ENCODE results near the gene NBAS.

Gene NBAS

GRCh38 chr2:15365411-15365810 is 195.7 kb downstream of the NBAS start:
- H2AFZ ChIP-seq (ENCODE audit: low read depth, low read length, severe bottlenecking): no peak overlapping the region
- no peaks in the 10 kb centered on the region for H3K27me3 ChIP-seq (ENCODE audit: low read length)
- H3K9me2 ChIP-seq (replicated peaks; ENCODE audit: insufficient read depth, low read length): no peaks in the 10 kb centered on the region
- TF ChIP-seq EZH2phosphoT487 (conservative IDR thresholded peaks at IDR 0.05; ENCODE audit: low read length) (no peak), CTCF (IDR thresholded peaks at IDR 0.05; ENCODE audit: insufficient read depth, low read length, poor library complexity, severe bottlenecking) (no peak)
- H3K79me2 ChIP-seq (ENCODE audit: insufficient read depth, low read length): no peaks in the 10 kb centered on the region
- H3F3A ChIP-seq (ENCODE audit: insufficient read depth): no peaks in the 10 kb centered on the region
- H3K4me2 ChIP-seq (ENCODE audit: low read depth, low read length, poor library complexity, severe bottlenecking): no peak overlapping the region
- no peaks in the 10 kb centered on the region for H4K20me1 ChIP-seq (ENCODE audit: low read depth, low read length)
- H3K27ac ChIP-seq (ENCODE audit: low read depth, low read length): no peak overlapping the region
- no peak overlapping the region for H3K4me3 ChIP-seq (ENCODE audit: insufficient read depth, low read length, poor library complexity, severe bottlenecking)
- no peak overlapping the region for H3K9ac ChIP-seq (ENCODE audit: low read length)
- H3K36me3 ChIP-seq (ENCODE audit: low read length): no peaks in the 10 kb centered on the region
- no peaks in the 10 kb centered on the region for H3K9me3 ChIP-seq (ENCODE audit: insufficient read depth, low read length)

- Histone ChIP-seq H3K27me3 (ENCODE audit: low read length) (no peaks in the 10 kb centered on the region), H2AFZ (ENCODE audit: low read depth, low read length, severe bottlenecking) (no peak overlapping the region), H3K27ac (ENCODE audit: low read depth, low read length) (no peak overlapping the region), H3K9ac (ENCODE audit: low read length) (no peak overlapping the region), H3K9me3 (ENCODE audit: insufficient read depth, low read length) (no peaks in the 10 kb centered on the region), H3K79me2 (ENCODE audit: insufficient read depth, low read length) (no peaks in the 10 kb centered on the region), H3K4me3 (ENCODE audit: insufficient read depth, low read length, poor library complexity, severe bottlenecking) (no peak overlapping the region), H4K20me1 (ENCODE audit: low read depth, low read length) (no peaks in the 10 kb centered on the region), H3K9me2 (replicated peaks; ENCODE audit: insufficient read depth, low read length) (no peaks in the 10 kb centered on the region), H3K36me3 (ENCODE audit: low read length) (no peaks in the 10 kb centered on the region), H3F3A (ENCODE audit: insufficient read depth) (no peaks in the 10 kb centered on the region), H3K4me2 (ENCODE audit: low read depth, low read length, poor library complexity, severe bottlenecking) (no peak overlapping the region)
- no peak for TF ChIP-seq CTCF (IDR thresholded peaks at IDR 0.05; ENCODE audit: insufficient read depth, low read length, poor library complexity, severe bottlenecking)
- TF ChIP-seq EZH2phosphoT487 (conservative IDR thresholded peaks at IDR 0.05; ENCODE audit: low read length): no peak
These were observed 196.6 kb downstream of the NBAS start for GRCh38 chr2:15364561-15364960.

- no peak for TF ChIP-seq EZH2phosphoT487 (conservative IDR thresholded peaks at IDR 0.05; ENCODE audit: low read length)
- TF ChIP-seq CTCF (IDR thresholded peaks at IDR 0.05; ENCODE audit: insufficient read depth, low read length, poor library complexity, severe bottlenecking): no peak
- Histone ChIP-seq H3K79me2 (ENCODE audit: insufficient read depth, low read length) (no peaks in the 10 kb centered on the region), H3K36me3 (ENCODE audit: low read length) (no peaks in the 10 kb centered on the region)
These were observed 197.4 kb downstream of the NBAS start for GRCh38 chr2:15363734-15364133.

More at GRCh38 chr2:15363734-15364133, 197.4 kb downstream of the NBAS start:
- no peaks in the 10 kb centered on the region for H4K20me1 ChIP-seq (ENCODE audit: low read depth, low read length)
- no peak overlapping the region for H3K4me2 ChIP-seq (ENCODE audit: low read depth, low read length, poor library complexity, severe bottlenecking)
- no peaks in the 10 kb centered on the region for H3K9me3 ChIP-seq (ENCODE audit: insufficient read depth, low read length)
- no peak overlapping the region for H3K4me3 ChIP-seq (ENCODE audit: insufficient read depth, low read length, poor library complexity, severe bottlenecking)
- H3K27ac ChIP-seq (ENCODE audit: low read depth, low read length): no peak overlapping the region
- no peaks in the 10 kb centered on the region for H3F3A ChIP-seq (ENCODE audit: insufficient read depth)
- no peak overlapping the region for H2AFZ ChIP-seq (ENCODE audit: low read depth, low read length, severe bottlenecking)
- no peaks in the 10 kb centered on the region for H3K9me2 ChIP-seq (replicated peaks; ENCODE audit: insufficient read depth, low read length)
- no peaks in the 10 kb centered on the region for H3K27me3 ChIP-seq (ENCODE audit: low read length)
- no peak overlapping the region for H3K9ac ChIP-seq (ENCODE audit: low read length)

All from SU-DHL-6 (cell line).